8988T (cell line): Measurements from ENCODE around the gene SRGAP1.
"Not testable (repeated sequence)": the region's sequence is repeated elsewhere in the genome, so short reads cannot be mapped to it uniquely, and the experiment has no call there.

Experiments used
- DNase-seq: peaks from one replicate; pipeline ENCODE4 v3.0.0; 2011

SRGAP1 gene

DNA sequence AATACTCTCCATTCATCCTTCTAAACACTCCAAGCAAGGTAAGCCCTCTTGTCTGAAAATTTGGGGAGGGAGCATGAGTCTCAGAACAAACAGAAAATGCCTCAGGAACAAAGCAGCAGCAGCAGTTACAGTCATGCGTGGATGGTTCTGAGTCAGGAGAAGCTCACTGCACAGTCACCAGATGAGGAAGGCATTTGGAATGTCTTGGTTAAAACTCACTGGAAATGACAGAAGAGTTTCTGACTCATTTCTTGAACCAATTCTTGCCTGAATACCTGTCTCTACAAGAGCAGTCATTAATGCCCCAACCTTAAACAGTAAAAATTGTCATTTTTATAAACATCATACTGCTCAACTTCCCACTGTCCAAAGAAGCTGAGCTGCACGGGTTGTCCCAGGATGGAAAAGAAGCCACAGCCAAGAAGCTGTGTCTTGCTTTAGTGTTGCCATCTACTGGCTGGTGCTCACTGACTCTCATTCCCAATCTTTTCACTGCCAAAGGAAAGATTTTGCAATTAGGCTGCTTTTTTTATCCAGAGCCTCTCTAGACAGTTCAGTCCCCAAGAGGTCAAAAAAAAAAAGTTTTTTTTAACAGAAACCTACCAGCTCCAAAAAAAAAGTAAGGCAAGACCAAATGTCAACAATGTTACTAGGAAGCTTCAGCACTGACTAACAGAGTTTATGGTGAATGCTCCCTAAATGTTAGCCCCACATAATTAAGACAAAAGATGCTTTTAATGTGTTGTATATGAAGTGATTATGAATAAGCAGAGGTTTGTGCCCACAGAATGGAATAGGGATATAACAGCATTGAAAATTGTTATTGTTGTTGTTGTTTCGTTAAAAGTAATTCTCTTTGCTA lies 337.2 kb downstream of the SRGAP1 start:
- no peak for DNase-seq

- DNase-seq: no peak
Observed at GRCh38 chr12:64184216-64184615, 339.7 kb downstream of the SRGAP1 start.

DNA sequence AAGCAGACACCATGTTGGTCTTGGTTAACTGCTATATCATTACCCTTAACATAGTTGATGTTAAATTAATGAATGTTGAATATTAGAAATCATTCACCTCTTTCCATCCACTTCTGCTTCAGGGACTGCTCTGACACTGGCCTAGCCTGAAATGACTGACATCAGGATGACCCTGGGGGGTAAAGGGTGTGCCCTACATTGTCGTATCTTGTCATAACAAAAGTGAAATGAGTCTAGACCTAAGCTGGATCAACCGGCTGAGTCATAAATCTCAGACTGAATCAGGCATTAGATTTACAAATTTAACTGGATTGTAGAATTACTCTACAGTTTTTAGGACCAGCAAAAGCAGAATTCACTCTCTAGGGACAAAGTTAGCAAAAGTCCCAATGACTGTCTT lies 342.3 kb downstream of the SRGAP1 start:
- DNase-seq: no peak

GRCh38 chr12:64187370-64187769 lies 342.9 kb downstream of the SRGAP1 start:
- no peak for DNase-seq

DNA sequence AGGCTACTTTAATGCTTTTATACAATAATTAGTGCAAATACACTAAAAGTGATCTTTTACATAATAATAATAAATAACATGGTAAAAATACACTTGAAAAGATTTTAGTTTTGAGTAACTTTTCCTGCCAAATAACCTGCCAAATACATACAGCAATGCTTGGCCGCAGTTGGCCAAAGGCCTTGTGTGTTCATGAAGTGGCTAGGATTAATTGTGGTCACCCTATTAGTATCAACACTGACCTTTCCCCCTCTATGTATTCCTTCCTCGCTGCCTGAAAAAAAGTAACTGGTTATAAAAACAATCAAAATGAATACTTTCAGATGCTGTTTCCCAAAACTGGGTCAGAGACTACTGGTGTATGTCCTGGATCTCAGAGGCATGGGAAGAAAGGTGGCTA lies 343.3 kb downstream of the SRGAP1 start:
- DNase-seq: no peak

GRCh38 chr12:64189530-64189929 lies 345.0 kb downstream of the SRGAP1 start:
- DNase-seq: no peak

GRCh38 chr12:64190140-64190539 lies 345.6 kb downstream of the SRGAP1 start:
- DNase-seq: no peak

DNA sequence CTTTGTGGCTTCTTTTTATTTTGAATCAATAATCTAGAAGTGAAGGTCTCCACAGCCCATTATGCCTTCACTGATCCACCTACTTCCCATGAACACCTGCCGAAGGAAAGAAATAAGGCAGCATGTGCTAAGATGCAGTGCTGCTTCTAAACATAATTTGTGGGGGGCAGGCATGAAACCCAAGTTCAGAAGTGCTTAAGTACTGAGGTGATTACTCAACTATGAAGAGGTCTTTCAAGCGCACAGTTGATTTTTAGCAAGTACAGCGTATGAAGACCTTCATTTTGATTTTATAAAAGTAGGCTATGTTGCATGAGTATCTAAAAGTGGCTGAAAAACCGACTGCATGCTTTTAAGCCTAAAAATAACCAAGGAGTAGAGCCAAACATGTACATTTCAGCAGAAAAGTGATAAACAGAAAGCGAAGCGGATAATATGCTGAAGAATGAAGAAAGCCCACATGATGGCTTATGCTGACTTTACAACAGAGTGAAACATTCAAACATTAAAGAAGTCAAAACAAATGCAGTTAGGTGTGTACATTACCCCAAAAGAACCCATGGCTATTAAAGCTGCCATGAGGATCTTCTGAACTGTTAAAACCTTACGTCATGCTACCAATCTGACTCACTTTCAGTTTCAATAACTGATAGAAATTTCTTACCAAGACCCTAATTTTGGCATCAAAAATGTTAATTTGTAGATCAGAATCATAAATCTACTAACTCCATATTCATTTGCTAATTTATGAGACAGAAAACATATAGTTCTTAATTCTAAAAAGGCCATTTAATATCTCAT lies 348.3 kb downstream of the SRGAP1 start:
- DNase-seq: no peak

DNA sequence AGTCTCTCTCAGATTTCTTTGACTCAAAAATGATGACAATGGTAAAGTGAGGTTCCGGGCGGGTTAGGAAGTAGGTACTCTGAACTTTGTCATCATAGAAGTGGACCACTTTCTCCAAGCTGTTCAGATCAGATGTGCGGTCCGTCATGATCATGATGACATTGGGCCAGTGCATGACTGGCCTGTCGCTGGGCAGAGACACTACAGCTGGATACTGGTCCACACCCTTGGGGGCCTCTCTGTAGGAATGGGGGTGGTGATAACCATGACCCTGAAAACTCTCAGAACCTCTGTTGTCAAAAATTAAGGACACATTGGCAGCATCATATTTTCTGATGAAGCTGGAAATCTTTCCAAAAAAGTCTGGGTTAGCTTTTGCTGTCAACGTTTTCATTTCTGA lies 349.4 kb downstream of the SRGAP1 start:
- DNase-seq: no peak

- no peak for DNase-seq
Observed at GRCh38 chr12:64194333-64195149, 350.0 kb downstream of the SRGAP1 start.

- DNase-seq: not testable (repeated sequence)
Observed at GRCh38 chr12:64195841-64196240, 351.3 kb downstream of the SRGAP1 start.

DNA sequence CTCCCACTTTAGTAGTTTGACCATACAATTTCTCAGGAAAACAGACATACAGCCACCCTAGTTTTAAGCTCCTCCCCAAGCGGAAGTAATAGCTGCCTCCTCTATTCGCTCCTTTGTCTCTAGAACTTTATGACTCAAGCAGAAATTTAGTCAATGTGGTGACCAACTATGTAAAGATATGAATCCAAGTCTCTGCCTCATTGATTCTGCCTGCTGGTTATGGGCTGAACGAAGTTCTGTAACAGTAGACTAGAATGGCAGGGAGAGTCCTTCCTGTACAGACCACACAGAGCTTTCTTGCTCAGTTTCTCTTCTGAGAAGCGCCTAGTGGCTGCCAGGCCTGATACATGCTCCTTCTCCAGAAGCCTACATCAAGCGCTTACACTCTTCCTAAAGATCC lies 358.5 kb downstream of the SRGAP1 start:
- no peak for DNase-seq

GRCh38 chr12:64203775-64204174 lies 359.3 kb downstream of the SRGAP1 start:
- no peak for DNase-seq

- DNase-seq: no peak
Observed at GRCh38 chr12:64205542-64205941, 361.0 kb downstream of the SRGAP1 start.

DNA sequence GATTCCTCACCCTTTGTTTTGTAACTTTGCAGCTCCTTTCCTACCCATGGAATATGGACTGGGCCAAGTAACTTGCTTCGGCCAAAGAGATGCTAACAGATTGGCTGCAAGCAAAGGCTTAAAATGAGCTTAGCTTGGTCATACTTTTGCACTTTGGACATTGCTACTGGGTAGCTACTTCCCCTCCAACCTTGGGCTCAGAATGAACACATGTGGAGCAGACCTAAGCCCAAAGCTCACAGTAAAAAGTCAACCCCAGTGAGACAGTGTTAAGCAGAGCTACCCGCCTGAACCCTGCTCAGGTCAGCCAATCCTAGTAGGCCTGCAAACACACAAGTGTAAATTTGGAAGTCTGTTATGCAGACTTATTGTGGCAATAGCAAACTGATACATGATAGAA lies 363.0 kb downstream of the SRGAP1 start:
- DNase-seq: no peak
